Right atrium auricular region (tissue), 2 donors: ENCODE results near the gene CCDC13. TPM values are rescaled to one million over a fixed set of nuclear protein-coding genes. Genes with fewer than 3 reads are reported as not detected.

ENCODE experiments used
- DNase-seq: peaks from one replicate; pipeline ENCODE4 v3.0.0-alpha.2; 2019; ENCODE audit warnings: low spot score
- H3K27ac ChIP-seq, 2 donors: fragments of 200-600 bp; sonication (generic); 1 replicate in 1 of 2; 2 replicates in 1 of 2; pipeline ENCODE4 v1.5.1; 2016 to 2019
- H3K27me3 ChIP-seq, 2 donors: fragments of 200-600 bp; sonication (generic); one replicate each; pipeline versions ENCODE4 v1.5.1 to v1.6.0; 2017 to 2019
- H3K36me3 ChIP-seq: fragments of 200-600 bp; sonication (generic); one replicate; pipeline ENCODE4 v1.5.1; 2016
- H3K4me1 ChIP-seq, 2 donors: fragments of 200-600 bp; sonication (generic); one replicate each; pipeline versions ENCODE4 v1.5.1 to v1.6.0; 2017 to 2019
- H3K4me3 ChIP-seq, 2 donors: fragments of 200-600 bp; sonication (generic); 1 replicate in 1 of 2; 2 replicates in 1 of 2; pipeline ENCODE4 v1.5.1; 2017 to 2019; ENCODE audit warnings: mild to moderate bottlenecking in 1 of 2, moderate library complexity in 1 of 2
- H3K9me3 ChIP-seq, 2 donors: fragments of 200-600 bp; sonication (generic); one replicate each; pipeline ENCODE4 v1.5.1; 2019
- CTCF ChIP-seq, 2 donors: fragments of 200-600 bp; sonication (generic); IDR thresholded peaks; one replicate each; pipeline ENCODE4 v1.5.1; 2019; ENCODE audit warnings: antibody characterized with exemption in 2 of 2
- total RNA-seq, 2 donors: library from RNA; depleted of rRNA; stranded (reverse); fragments of >200 nt; gene quantifications; one replicate each; pipeline ENCODE4 v1.1.0, GENCODE V29; 2016

Gene CCDC13
- total RNA-seq, 2 donors from 2014 or later: 0.35 TPM; not detected in 1

DNA sequence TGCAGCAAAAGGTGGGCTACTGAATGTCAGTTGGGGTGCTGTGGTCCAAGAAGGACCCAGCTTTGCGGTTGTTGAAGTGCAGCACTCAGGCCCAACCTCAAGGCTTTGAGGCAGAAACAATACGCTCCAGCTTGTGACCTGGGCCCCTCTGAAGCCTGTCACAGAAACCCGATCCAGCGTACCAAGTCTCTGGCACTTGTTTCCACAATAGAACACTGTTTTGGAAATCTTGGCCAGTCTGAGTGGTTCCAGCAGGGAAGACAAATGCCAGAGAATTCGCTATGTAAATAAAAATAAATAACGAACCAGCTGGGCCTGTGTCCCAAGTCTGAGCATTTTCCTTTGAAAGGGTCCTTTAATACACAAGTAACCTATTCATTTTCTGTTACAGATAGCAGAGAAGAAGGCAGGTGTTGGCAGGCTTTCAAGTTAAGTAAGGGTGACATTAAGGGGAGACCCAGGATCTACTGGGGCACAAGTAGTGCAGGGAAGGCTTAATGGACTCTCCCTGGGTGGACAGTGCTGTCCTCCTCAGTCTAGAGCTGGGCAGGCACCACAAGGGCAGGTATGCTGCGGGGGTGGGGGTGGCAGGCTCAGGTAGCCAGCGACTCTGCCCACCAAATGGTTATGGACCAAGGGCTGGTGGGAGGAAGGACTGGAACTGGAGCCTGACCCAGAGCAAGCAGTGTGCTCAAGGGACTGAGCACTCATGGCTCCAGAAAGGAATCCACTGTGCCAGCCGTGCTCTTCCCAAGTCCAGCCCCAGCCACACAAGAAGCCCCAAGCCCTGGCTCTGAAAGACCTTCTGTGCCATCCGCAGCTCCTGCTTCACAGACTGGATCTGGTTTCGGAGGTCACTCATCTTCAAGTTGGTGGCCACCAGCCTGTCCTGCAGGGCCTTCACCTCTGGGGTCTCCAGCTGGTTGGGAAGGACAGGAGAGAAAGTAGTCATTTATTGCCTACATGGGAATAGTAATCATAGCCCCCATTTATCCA lies 26.3 kb downstream of the CCDC13 start:
- no peak overlapping the region for H3K4me3 ChIP-seq
- TF ChIP-seq CTCF (IDR thresholded peaks at IDR 0.05): peak in 1 of 2 donors; percentile 11
- H3K4me1 ChIP-seq: peaks cover 0 to 18% of the 10 kb centered on the region in 2 donors
- H3K27ac ChIP-seq: peak overlapping the region; percentile 71 to 89
- H3K9me3 ChIP-seq: no peaks in the 10 kb centered on the region
- peak; percentile 57 for DNase-seq
- no peaks in the 10 kb centered on the region for H3K27me3 ChIP-seq
- no peaks in the 10 kb centered on the region for H3K36me3 ChIP-seq

DNA sequence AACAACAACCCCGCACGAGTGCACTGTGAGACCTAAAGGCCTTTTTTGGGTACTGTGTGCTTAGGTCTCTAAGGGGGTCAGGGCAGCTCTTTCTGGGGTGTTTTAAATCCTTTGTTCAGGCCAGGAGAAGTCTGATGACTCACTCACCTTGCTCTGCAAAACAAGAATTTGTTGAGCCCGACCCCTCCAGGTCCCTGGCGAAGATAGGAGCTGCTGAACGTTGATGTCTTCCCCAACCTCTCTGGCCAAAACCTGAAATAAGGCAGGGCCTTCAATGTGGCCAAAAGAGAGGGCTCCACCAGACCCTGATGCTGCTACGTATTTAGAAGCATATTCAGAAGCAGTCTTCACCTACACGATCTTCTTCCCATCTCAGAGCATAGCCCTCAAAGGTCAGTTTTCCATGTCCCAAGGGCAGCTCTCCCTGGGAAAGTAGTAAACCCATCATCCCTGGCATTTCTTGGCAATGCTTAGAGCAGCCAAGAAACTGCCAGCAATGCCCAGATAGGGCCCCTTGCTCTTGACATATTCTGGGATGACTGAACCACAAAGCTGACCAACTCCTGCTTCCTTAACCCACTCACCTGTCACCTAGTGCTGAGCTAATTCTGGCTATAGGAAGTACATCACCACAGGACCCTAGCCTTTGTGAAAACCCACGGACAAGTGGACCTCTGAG lies 27.1 kb downstream of the CCDC13 start:
- Histone ChIP-seq H3K9me3 (no peaks in the 10 kb centered on the region), H3K27ac (peak overlapping the region; percentile 71 to 89), H3K27me3 (no peaks in the 10 kb centered on the region), H3K4me3 (no peak overlapping the region), H3K4me1 (peaks cover 0 to 19% of the 10 kb centered on the region in 2 donors), H3K36me3 (no peaks in the 10 kb centered on the region)
- peak; percentile 47 for DNase-seq
- no peak for TF ChIP-seq CTCF (IDR thresholded peaks at IDR 0.05)

- Histone ChIP-seq H3K36me3 (no peaks in the 10 kb centered on the region), H3K4me1 (peaks cover 0 to 25% of the 10 kb centered on the region in 2 donors)
These were observed 27.7 kb downstream of the CCDC13 start for GRCh38 chr3:42745291-42745745.

GRCh38 chr3:42743204-42743995 lies 29.7 kb downstream of the CCDC13 start:
- H3K4me1 ChIP-seq: peaks cover 0 to 35% of the 10 kb centered on the region in 2 donors
- H3K27ac ChIP-seq: peak overlapping the region; percentile 74 to 89
- TF ChIP-seq CTCF (IDR thresholded peaks at IDR 0.05): no peak
- no peak overlapping the region for H3K4me3 ChIP-seq
- H3K36me3 ChIP-seq: no peaks in the 10 kb centered on the region
- H3K27me3 ChIP-seq: no peaks in the 10 kb centered on the region
- no peaks in the 10 kb centered on the region for H3K9me3 ChIP-seq
- peak; percentile 52 for DNase-seq

More at GRCh38 chr3:42745291-42745745, 27.7 kb downstream of the CCDC13 start:
- Histone ChIP-seq H3K27me3 (no peaks in the 10 kb centered on the region), H3K9me3 (no peaks in the 10 kb centered on the region), H3K27ac (peak overlapping the region; percentile 71 to 89), H3K4me3 (no peak overlapping the region)
- DNase-seq: peak; percentile 21
- no peak for TF ChIP-seq CTCF (IDR thresholded peaks at IDR 0.05)

- no peaks in the 10 kb centered on the region for H3K9me3 ChIP-seq
- H3K4me1 ChIP-seq: peaks cover 0 to 35% of the 10 kb centered on the region in 2 donors
- H3K36me3 ChIP-seq: no peaks in the 10 kb centered on the region
- no peak overlapping the region for H3K4me3 ChIP-seq
- peak overlapping the region; percentile 74 to 89 for H3K27ac ChIP-seq
- TF ChIP-seq CTCF (IDR thresholded peaks at IDR 0.05): no peak
- no peaks in the 10 kb centered on the region for H3K27me3 ChIP-seq
- DNase-seq: peak; percentile 48
These were observed 30.4 kb downstream of the CCDC13 start for GRCh38 chr3:42742688-42743087.
